HepG2 (cell line): ENCODE measurements around the gene UACA. TPM values are rescaled to one million over a fixed set of nuclear protein-coding genes. Genes with fewer than 3 reads are reported as not detected.

Experiments used
- ADNP ChIP-seq: sonication (generic); formaldehyde crosslinking; IDR thresholded peaks from 2 replicates; pipeline ENCODE4 v1.4.0; 2020; ENCODE audit warnings: missing genetic modification reagents
- BRCA1 ChIP-seq: sonication (generic); formaldehyde crosslinking; IDR thresholded peaks from 2 replicates; pipeline ENCODE4 v1.4.0; 2020; ENCODE audit warnings: missing genetic modification reagents
- EZH2 ChIP-seq: conservative IDR thresholded peaks from 2 replicates; pipeline ENCODE4 v1.6.1; 2012; ENCODE audit warnings: mild to moderate bottlenecking, low read depth, low read length, moderate library complexity
- FOXA1 ChIP-seq, 2 experiments: fragments of 450-650 bp in 1 of 2; sonication (generic) in 1 of 2; formaldehyde crosslinking in 1 of 2; IDR thresholded peaks; 2 replicates each; pipeline versions ENCODE4 v1.4.0 to v1.6.1; 2016 to 2020; ENCODE audit warnings: missing genetic modification reagents in 1 of 2
- GABPB1 ChIP-seq: IDR thresholded peaks from 2 replicates; pipeline ENCODE4 v1.6.1; 2016; ENCODE audit warnings: mild to moderate bottlenecking, missing genetic modification reagents, moderate library complexity, missing compliant biosample characterization
- GATAD2A ChIP-seq: IDR thresholded peaks from 2 replicates; pipeline ENCODE4 v1.6.1; 2016
- HNF4A ChIP-seq: sonication (generic); formaldehyde crosslinking; IDR thresholded peaks from 2 replicates; pipeline ENCODE4 v1.4.0; 2020; ENCODE audit warnings: missing genetic modification reagents
- HNF4G ChIP-seq, 2 experiments: sonication (generic) in 1 of 2; formaldehyde crosslinking in 1 of 2; IDR thresholded peaks; 2 replicates each; pipeline versions ENCODE4 v1.4.0 to v1.6.1; 2011 to 2020; ENCODE audit warnings: borderline replicate concordance in 2 of 2, low read depth in 2 of 2, mild to moderate bottlenecking in 2 of 2, low read length in 1 of 2, missing genetic modification reagents in 1 of 2, moderate library complexity in 1 of 2
- MAZ ChIP-seq, 2 experiments: sonication (generic) in 1 of 2; formaldehyde crosslinking in 1 of 2; IDR thresholded peaks; 2 replicates each; pipeline versions ENCODE4 v1.5.0 to v1.6.1; 2012 to 2020; ENCODE audit warnings: low read depth in 2 of 2, mild to moderate bottlenecking in 2 of 2, borderline replicate concordance in 1 of 2, improper control_type of control experiment in 1 of 2, low read length in 1 of 2, missing genetic modification reagents in 1 of 2, moderate library complexity in 1 of 2
- NR2F1 ChIP-seq, 2 experiments: fragments of 450-650 bp in 1 of 2; formaldehyde crosslinking in 1 of 2; IDR thresholded peaks; 2 replicates each; pipeline versions ENCODE4 v1.5.0 to v1.6.1; 2016 to 2020; ENCODE audit warnings: mild to moderate bottlenecking in 1 of 2, missing compliant biosample characterization in 1 of 2, missing genetic modification reagents in 1 of 2, moderate library complexity in 1 of 2
- RARA ChIP-seq: IDR thresholded peaks from 2 replicates; pipeline ENCODE4 v1.6.1; 2016; ENCODE audit warnings: missing genetic modification reagents, missing compliant biosample characterization
- REPIN1 ChIP-seq: sonication (generic); formaldehyde crosslinking; IDR thresholded peaks from 2 replicates; pipeline ENCODE4 v1.8.0; 2022; ENCODE audit warnings: missing genetic modification reagents, low read depth, mild to moderate bottlenecking, borderline replicate concordance
- XBP1 ChIP-seq: sonication (generic); formaldehyde crosslinking; IDR thresholded peaks from 2 replicates; pipeline ENCODE4 v1.5.0; 2020; ENCODE audit warnings: missing genetic modification reagents
- ZNF234 ChIP-seq: sonication (generic); formaldehyde crosslinking; conservative IDR thresholded peaks from 2 replicates; pipeline ENCODE4 v1.5.1; 2020; ENCODE audit warnings: mild to moderate bottlenecking, missing genetic modification reagents
- ZNF235 ChIP-seq: sonication (generic); formaldehyde crosslinking; IDR thresholded peaks from 2 replicates; pipeline ENCODE4 v1.8.1; 2023; ENCODE audit warnings: mild to moderate bottlenecking, missing genetic modification reagents, borderline replicate concordance
- ZNF354B ChIP-seq: sonication (generic); formaldehyde crosslinking; IDR thresholded peaks from 2 replicates; pipeline ENCODE4 v1.8.0; 2022; ENCODE audit warnings: mild to moderate bottlenecking, missing genetic modification reagents
- ZNF614 ChIP-seq: IDR thresholded peaks from 2 replicates; pipeline ENCODE4 v1.6.1; 2018; ENCODE audit warnings: missing biosample characterization, missing genetic modification reagents, inconsistent platforms, borderline replicate concordance
- ZNF737 ChIP-seq: sonication (generic); formaldehyde crosslinking; IDR thresholded peaks from 2 replicates; pipeline ENCODE4 v1.5.0; 2020; ENCODE audit warnings: missing genetic modification reagents, mild to moderate bottlenecking, borderline replicate concordance
- ZSCAN9 ChIP-seq: IDR thresholded peaks from 2 replicates; pipeline ENCODE4 v1.6.1; 2016; ENCODE audit warnings: borderline replicate concordance
- polyA plus RNA-seq, 8 experiments: library from polyadenylated mRNA; depleted of rRNA in 3 of 8; stranded (reverse) in 7 of 8; unstranded in 1 of 8; fragments of >200 nt; fragmentation: Illumina TruSeq in 4 of 8; extraction: Trizol in 4 of 8; gene quantifications; 2 replicates each; pipeline versions ENCODE4 v1.2.1 to v1.2.3, GENCODE V29; 2011 to 2016; ENCODE audit warnings: low read depth in 4 of 8, missing spikeins in 1 of 8, mixed read lengths in 1 of 8; ENCODE audit not compliant: insufficient read depth in 1 of 8
- total RNA-seq, 5 experiments: library from RNA; depleted of rRNA; stranded (reverse); fragments of >200 nt; fragmentation: Illumina TruSeq; extraction: Trizol; gene quantifications; 2 replicates each; pipeline ENCODE4 v1.2.3, GENCODE V29; 2016; ENCODE audit warnings: low read depth in 1 of 5
- TF ChIP-seq, protein P1 (sequence below): sonication (generic); formaldehyde crosslinking; IDR thresholded peaks from 2 replicates; pipeline ENCODE4 v1.5.1; 2020; ENCODE audit warnings: mild to moderate bottlenecking, moderate library complexity, missing genetic modification reagents
- TF ChIP-seq, protein P2 (sequence below): sonication (generic); formaldehyde crosslinking; IDR thresholded peaks from 2 replicates; pipeline ENCODE4 v1.5.0; 2020; ENCODE audit warnings: mild to moderate bottlenecking, missing genetic modification reagents, borderline replicate concordance
- TF ChIP-seq, protein P3 (sequence below): sonication (generic); formaldehyde crosslinking; IDR thresholded peaks from 2 replicates; pipeline ENCODE4 v1.4.0; 2020; ENCODE audit warnings: missing genetic modification reagents
- TF ChIP-seq, protein P4 (sequence below), 2 experiments: fragments of 450-650 bp in 1 of 2; sonication (generic) in 1 of 2; formaldehyde crosslinking; IDR thresholded peaks; 2 replicates each; pipeline versions ENCODE4 v1.5.0 to v1.8.0; 2020 to 2022; ENCODE audit warnings: mild to moderate bottlenecking in 1 of 2, missing genetic modification reagents in 1 of 2

Gene UACA
- total and polyA plus RNA-seq, 2 of the 13 experiments (the other 11 are each of a cell fraction or from before 2014, with no cell fraction given), result 17.8 to 39.2 TPM

DNA sequence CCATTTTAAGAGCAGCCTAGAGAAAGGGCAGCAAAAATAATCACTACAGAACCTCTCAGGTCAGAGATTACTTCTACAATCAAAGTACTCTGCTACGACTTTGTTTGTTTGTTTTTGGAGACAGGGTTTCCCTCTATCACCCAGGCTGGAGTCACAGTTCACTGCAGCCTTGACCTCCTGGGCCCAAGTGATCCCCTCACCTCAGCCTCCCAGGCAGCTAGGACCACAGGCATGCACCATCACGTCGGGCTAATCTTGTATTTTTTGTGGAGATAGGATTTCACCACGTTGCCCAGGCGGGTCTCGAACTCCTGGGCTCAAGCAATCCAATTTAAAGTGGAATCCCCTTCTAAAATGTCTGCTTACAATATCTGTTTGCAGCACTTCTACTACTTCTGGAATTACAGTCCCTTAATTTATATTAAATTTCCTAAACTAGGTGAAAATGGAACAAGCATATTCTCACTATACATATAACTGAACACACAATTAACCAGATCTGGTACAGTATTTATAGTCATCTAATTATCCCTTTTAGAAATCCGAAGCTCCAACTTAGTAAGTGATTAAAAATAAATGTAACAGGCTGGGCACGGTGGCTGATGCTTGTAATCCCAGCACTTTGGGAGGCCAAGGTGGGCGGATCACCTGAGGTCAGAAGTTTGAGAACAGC, 4.4 kb downstream of the UACA start (continued):
- TF ChIP-seq, protein P1, sequence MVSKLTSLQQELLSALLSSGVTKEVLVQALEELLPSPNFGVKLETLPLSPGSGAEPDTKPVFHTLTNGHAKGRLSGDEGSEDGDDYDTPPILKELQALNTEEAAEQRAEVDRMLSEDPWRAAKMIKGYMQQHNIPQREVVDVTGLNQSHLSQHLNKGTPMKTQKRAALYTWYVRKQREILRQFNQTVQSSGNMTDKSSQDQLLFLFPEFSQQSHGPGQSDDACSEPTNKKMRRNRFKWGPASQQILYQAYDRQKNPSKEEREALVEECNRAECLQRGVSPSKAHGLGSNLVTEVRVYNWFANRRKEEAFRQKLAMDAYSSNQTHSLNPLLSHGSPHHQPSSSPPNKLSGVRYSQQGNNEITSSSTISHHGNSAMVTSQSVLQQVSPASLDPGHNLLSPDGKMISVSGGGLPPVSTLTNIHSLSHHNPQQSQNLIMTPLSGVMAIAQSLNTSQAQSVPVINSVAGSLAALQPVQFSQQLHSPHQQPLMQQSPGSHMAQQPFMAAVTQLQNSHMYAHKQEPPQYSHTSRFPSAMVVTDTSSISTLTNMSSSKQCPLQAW (CRISPR knock-in tag), result peak; percentile 73
- TF ChIP-seq HNF4A (CRISPR knock-in tag) (peak; percentile 88), ADNP (CRISPR knock-in tag) (no peak), GATAD2A (CRISPR knock-in tag) (peak; percentile 80), NR2F1 (CRISPR knock-in tag; IDR thresholded peaks at IDR 0.05) (peak; percentile 93 to 95), HNF4G (IDR thresholded peaks at IDR 0.05; ENCODE audit: borderline replicate concordance, low read depth, low read length) (0 out of 2 replicates have a peak, but pooled peaks have one; percentile 45), HNF4G (CRISPR knock-in tag; IDR thresholded peaks at IDR 0.05; ENCODE audit: borderline replicate concordance, low read depth) (peak; percentile 68; the same call in 1 of the 2 replicates), GABPB1 (0 out of 2 replicates have a peak, but pooled peaks have one; percentile 13), MAZ (IDR thresholded peaks at IDR 0.05; ENCODE audit: borderline replicate concordance, low read depth, low read length) (no peak), MAZ (CRISPR knock-in tag; IDR thresholded peaks at IDR 0.05; ENCODE audit: low read depth) (0 out of 2 replicates have a peak, but pooled peaks have one; percentile 35), FOXA1 (IDR thresholded peaks at IDR 0.05) (no peak), FOXA1 (CRISPR knock-in tag; IDR thresholded peaks at IDR 0.05) (peak; percentile 64), ZNF234 (no peak), EZH2 (no peak), REPIN1 (CRISPR knock-in tag) (no peak), ZSCAN9 (CRISPR knock-in tag) (no peak), RARA (CRISPR knock-in tag) (peak; percentile 99), ZNF354B (no peak), ZNF235 (CRISPR knock-in tag) (no peak), ZNF614 (CRISPR knock-in tag) (no peak), ZNF737 (CRISPR knock-in tag) (no peak), BRCA1 (CRISPR knock-in tag) (no peak), XBP1 (CRISPR knock-in tag) (no peak)
- TF ChIP-seq, protein P2, sequence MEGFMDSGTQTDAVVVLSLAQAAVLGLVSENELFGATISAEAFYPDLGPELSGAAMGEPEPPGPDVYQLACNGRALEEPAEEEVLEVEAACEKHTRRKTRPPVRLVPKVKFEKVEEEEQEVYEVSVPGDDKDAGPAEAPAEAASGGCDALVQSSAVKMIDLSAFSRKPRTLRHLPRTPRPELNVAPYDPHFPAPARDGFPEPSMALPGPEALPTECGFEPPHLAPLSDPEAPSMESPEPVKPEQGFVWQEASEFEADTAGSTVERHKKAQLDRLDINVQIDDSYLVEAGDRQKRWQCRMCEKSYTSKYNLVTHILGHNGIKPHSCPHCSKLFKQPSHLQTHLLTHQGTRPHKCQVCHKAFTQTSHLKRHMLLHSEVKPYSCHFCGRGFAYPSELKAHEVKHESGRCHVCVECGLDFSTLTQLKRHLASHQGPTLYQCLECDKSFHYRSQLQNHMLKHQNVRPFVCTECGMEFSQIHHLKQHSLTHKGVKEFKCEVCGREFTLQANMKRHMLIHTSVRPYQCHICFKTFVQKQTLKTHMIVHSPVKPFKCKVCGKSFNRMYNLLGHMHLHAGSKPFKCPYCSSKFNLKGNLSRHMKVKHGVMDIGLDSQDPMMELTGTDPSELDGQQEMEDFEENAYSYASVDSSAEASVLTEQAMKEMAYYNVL (CRISPR knock-in tag), result peak; percentile 75; the same call in 1 of the 2 replicates
- TF ChIP-seq, protein P3, sequence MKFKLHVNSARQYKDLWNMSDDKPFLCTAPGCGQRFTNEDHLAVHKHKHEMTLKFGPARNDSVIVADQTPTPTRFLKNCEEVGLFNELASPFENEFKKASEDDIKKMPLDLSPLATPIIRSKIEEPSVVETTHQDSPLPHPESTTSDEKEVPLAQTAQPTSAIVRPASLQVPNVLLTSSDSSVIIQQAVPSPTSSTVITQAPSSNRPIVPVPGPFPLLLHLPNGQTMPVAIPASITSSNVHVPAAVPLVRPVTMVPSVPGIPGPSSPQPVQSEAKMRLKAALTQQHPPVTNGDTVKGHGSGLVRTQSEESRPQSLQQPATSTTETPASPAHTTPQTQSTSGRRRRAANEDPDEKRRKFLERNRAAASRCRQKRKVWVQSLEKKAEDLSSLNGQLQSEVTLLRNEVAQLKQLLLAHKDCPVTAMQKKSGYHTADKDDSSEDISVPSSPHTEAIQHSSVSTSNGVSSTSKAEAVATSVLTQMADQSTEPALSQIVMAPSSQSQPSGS (CRISPR knock-in tag), result no peak
- TF ChIP-seq, protein P4, sequence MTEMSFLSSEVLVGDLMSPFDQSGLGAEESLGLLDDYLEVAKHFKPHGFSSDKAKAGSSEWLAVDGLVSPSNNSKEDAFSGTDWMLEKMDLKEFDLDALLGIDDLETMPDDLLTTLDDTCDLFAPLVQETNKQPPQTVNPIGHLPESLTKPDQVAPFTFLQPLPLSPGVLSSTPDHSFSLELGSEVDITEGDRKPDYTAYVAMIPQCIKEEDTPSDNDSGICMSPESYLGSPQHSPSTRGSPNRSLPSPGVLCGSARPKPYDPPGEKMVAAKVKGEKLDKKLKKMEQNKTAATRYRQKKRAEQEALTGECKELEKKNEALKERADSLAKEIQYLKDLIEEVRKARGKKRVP (CRISPR knock-in tag; IDR thresholded peaks at IDR 0.05), result 0 out of 4 replicates have a peak, but pooled peaks of 1 of the 2 experiments have one; percentile 9
